HG02981 (cell line): ENCODE results near the gene KCNK3.
"Not testable (repeated sequence)": the region's sequence is repeated elsewhere in the genome, so short reads cannot be mapped to it uniquely, and the experiment has no call there.

Experiments
- ATAC-seq: cut with Tn5 transposase; IDR thresholded peaks from one replicate; pipeline ENCODE4 v1.9.1; 2021; ENCODE audit warnings: mild to moderate bottlenecking, moderate library complexity; ENCODE audit not compliant: unreplicated experiment

KCNK3 gene

GRCh38 chr2:26750467-26750866 lies 57.9 kb downstream of the KCNK3 start:
- not testable (repeated sequence) for ATAC-seq

- no peak for ATAC-seq
These were observed 60.1 kb downstream of the KCNK3 start for GRCh38 chr2:26752656-26753055.

- ATAC-seq = no peak
These were observed 62.0 kb downstream of the KCNK3 start for GRCh38 chr2:26754539-26754938.

GRCh38 chr2:26754972-26755670 lies 62.6 kb downstream of the KCNK3 start:
- ATAC-seq = no peak

GRCh38 chr2:26756337-26756736 lies 63.8 kb downstream of the KCNK3 start:
- no peak for ATAC-seq

GRCh38 chr2:26757873-26758789 lies 65.6 kb downstream of the KCNK3 start:
- ATAC-seq = no peak

- ATAC-seq = no peak
These were observed 66.3 kb downstream of the KCNK3 start for GRCh38 chr2:26758790-26759321.

- no peak for ATAC-seq
These were observed 67.3 kb downstream of the KCNK3 start for GRCh38 chr2:26759845-26760244.

GRCh38 chr2:26760991-26761390 lies 68.5 kb downstream of the KCNK3 start:
- not testable (repeated sequence) for ATAC-seq

GRCh38 chr2:26763019-26763418 lies 70.5 kb downstream of the KCNK3 start:
- ATAC-seq = no peak

- ATAC-seq = peak; percentile 78
These were observed 71.8 kb downstream of the KCNK3 start, which contains the start of gene SLC35F6 for GRCh38 chr2:26764078-26764887. SLC35F6 (plus strand) TSS chr2:26764284; CDS start chr2:26764350, 66 bp downstream.

GRCh38 chr2:26764906-26765305 lies 72.4 kb downstream of the KCNK3 start:
- no peak for ATAC-seq

GRCh38 chr2:26765475-26766200 lies 73.1 kb downstream of the KCNK3 start:
- no peak for ATAC-seq

GRCh38 chr2:26767129-26767528 lies 74.6 kb downstream of the KCNK3 start:
- ATAC-seq = no peak

GRCh38 chr2:26767894-26768487 lies 75.5 kb downstream of the KCNK3 start:
- no peak for ATAC-seq

GRCh38 chr2:26768759-26769088 lies 76.2 kb downstream of the KCNK3 start:
- ATAC-seq = no peak

- ATAC-seq = no peak
These were observed 76.7 kb downstream of the KCNK3 start for GRCh38 chr2:26769089-26769761.

GRCh38 chr2:26770986-26771586 lies 78.6 kb downstream of the KCNK3 start:
- ATAC-seq = no peak
